GM21381 (cell line): ENCODE data around the gene SRD5A1.

Experiments
- ATAC-seq: cut with Tn5 transposase; IDR thresholded peaks from one replicate; pipeline ENCODE4 v1.9.1; 2021; ENCODE audit warnings: mild to moderate bottlenecking, moderate library complexity; ENCODE audit not compliant: unreplicated experiment

The SRD5A1 gene

GRCh38 chr5:6723816-6724300, 90.6 kb downstream of the SRD5A1 start:
- no peak for ATAC-seq
